ENCODE results near the gene IFTAP.

The IFTAP gene

GRCh38 chr11:36638556-36638955 lies 44.3 kb downstream of the IFTAP start:
- TF ChIP-seq GATA2 (IDR thresholded peaks at IDR 0.05; ENCODE audit: low read depth, low read length) (no peak), GATA3 (IDR thresholded peaks at IDR 0.05; ENCODE audit: low read depth, low read length) (no peak)

GRCh38 chr11:36657610-36658267 lies 63.4 kb downstream of the IFTAP start:
- no peak for TF ChIP-seq GATA3 (IDR thresholded peaks at IDR 0.05; ENCODE audit: low read depth, low read length)
- no peak for TF ChIP-seq GATA2 (IDR thresholded peaks at IDR 0.05; ENCODE audit: low read depth, low read length)

- TF ChIP-seq GATA2 (IDR thresholded peaks at IDR 0.05; ENCODE audit: low read depth, low read length) (no peak), GATA3 (IDR thresholded peaks at IDR 0.05; ENCODE audit: low read depth, low read length) (no peak)
Measured at GRCh38 chr11:36672815-36673450, 78.6 kb downstream of the IFTAP start.

- TF ChIP-seq GATA2 (IDR thresholded peaks at IDR 0.05; ENCODE audit: low read depth, low read length): no peak
- no peak for TF ChIP-seq GATA3 (IDR thresholded peaks at IDR 0.05; ENCODE audit: low read depth, low read length)
Measured at GRCh38 chr11:36683818-36684217, 89.5 kb downstream of the IFTAP start.

GRCh38 chr11:36684840-36685801 lies 90.8 kb downstream of the IFTAP start:
- TF ChIP-seq GATA3 (IDR thresholded peaks at IDR 0.05; ENCODE audit: low read depth, low read length) (no peak), GATA2 (IDR thresholded peaks at IDR 0.05; ENCODE audit: low read depth, low read length) (no peak)

GRCh38 chr11:36688132-36688531 lies 93.8 kb downstream of the IFTAP start:
- TF ChIP-seq GATA2 (IDR thresholded peaks at IDR 0.05; ENCODE audit: low read depth, low read length) (no peak), GATA3 (IDR thresholded peaks at IDR 0.05; ENCODE audit: low read depth, low read length) (no peak)

GRCh38 chr11:36688571-36689291 lies 94.4 kb downstream of the IFTAP start:
- TF ChIP-seq GATA3 (IDR thresholded peaks at IDR 0.05; ENCODE audit: low read depth, low read length) (no peak), GATA2 (IDR thresholded peaks at IDR 0.05; ENCODE audit: low read depth, low read length) (no peak)

GRCh38 chr11:36689442-36689841 lies 95.1 kb downstream of the IFTAP start:
- TF ChIP-seq GATA2 (IDR thresholded peaks at IDR 0.05; ENCODE audit: low read depth, low read length): no peak
- no peak for TF ChIP-seq GATA3 (IDR thresholded peaks at IDR 0.05; ENCODE audit: low read depth, low read length)

- TF ChIP-seq GATA3 (IDR thresholded peaks at IDR 0.05; ENCODE audit: low read depth, low read length): no peak
- no peak for TF ChIP-seq GATA2 (IDR thresholded peaks at IDR 0.05; ENCODE audit: low read depth, low read length)
Measured at GRCh38 chr11:36692704-36693103, 98.4 kb downstream of the IFTAP start.

- TF ChIP-seq GATA2 (IDR thresholded peaks at IDR 0.05; ENCODE audit: low read depth, low read length) (no peak), GATA3 (IDR thresholded peaks at IDR 0.05; ENCODE audit: low read depth, low read length) (no peak)
Measured at GRCh38 chr11:36693139-36693843, 99.0 kb downstream of the IFTAP start.

GRCh38 chr11:36695111-36695510 lies 100.8 kb downstream of the IFTAP start:
- TF ChIP-seq GATA3 (IDR thresholded peaks at IDR 0.05; ENCODE audit: low read depth, low read length): no peak
- no peak for TF ChIP-seq GATA2 (IDR thresholded peaks at IDR 0.05; ENCODE audit: low read depth, low read length)

GRCh38 chr11:36695571-36695970 lies 101.3 kb downstream of the IFTAP start:
- TF ChIP-seq GATA2 (IDR thresholded peaks at IDR 0.05; ENCODE audit: low read depth, low read length) (no peak), GATA3 (IDR thresholded peaks at IDR 0.05; ENCODE audit: low read depth, low read length) (no peak)

GRCh38 chr11:36696550-36696949 lies 102.2 kb downstream of the IFTAP start:
- no peak for TF ChIP-seq GATA2 (IDR thresholded peaks at IDR 0.05; ENCODE audit: low read depth, low read length)
- no peak for TF ChIP-seq GATA3 (IDR thresholded peaks at IDR 0.05; ENCODE audit: low read depth, low read length)

Measured in SH-SY5Y (cell line).